ENCODE results near the gene SMAD5. TPM values are rescaled to one million over a fixed set of nuclear protein-coding genes. Genes with fewer than 3 reads are reported as not detected.

SMAD5 gene
- total and polyA plus RNA-seq, 2 donors (not counting 1 experiment from before 2014, with no cell fraction given), result 9.4 to 38.6 TPM

- no peak overlapping the region for H3K4me3 ChIP-seq (ENCODE audit: control extremely low read depth in 1 of 5, extremely low read depth in 1 of 5, insufficient read depth in 1 of 5, low read depth in 2 of 5, low read length in 4 of 5)
- H3K4me1 ChIP-seq (ENCODE audit: control insufficient read depth in 2 of 2, insufficient read depth in 2 of 2, low read length in 2 of 2), result no peaks in the 10 kb centered on the region
- Mint-ChIP-seq H3K27ac (no peak overlapping the region), H3K9me3 (ENCODE audit: insufficient read depth) (no peaks in the 10 kb centered on the region), H3K4me1 (no peaks in the 10 kb centered on the region), H3K27me3 (peaks cover 32% of the 10 kb centered on the region), H3K4me3 (no peak overlapping the region)
- no peaks in the 10 kb centered on the region for H3K36me3 ChIP-seq (replicated peaks in 1 of 2; ENCODE audit: control extremely low read depth in 1 of 2, control insufficient read depth in 1 of 2, extremely low read depth in 1 of 2, insufficient read depth in 2 of 2, low read length in 1 of 2)
- no peak overlapping the region for H2AFZ ChIP-seq (ENCODE audit: insufficient read depth, low read depth, low read length, poor library complexity, severe bottlenecking)
- POLR2A ChIA-PET, result no interaction called here
- TF ChIP-seq CTCF (IDR thresholded peaks at IDR 0.05), result no peak
- TF ChIP-seq EZH2 (IDR thresholded peaks at IDR 0.05; ENCODE audit: borderline replicate concordance, insufficient read depth, low read depth, low read length, poor library complexity, severe bottlenecking), result no peak
- peaks cover 0 to 11% (median 2%) of the 10 kb centered on the region in 4 experiments for H3K27me3 ChIP-seq (replicated peaks in 1 of 4; ENCODE audit: control extremely low read depth in 1 of 4, control insufficient read depth in 3 of 4, insufficient read depth in 4 of 4, low read length in 3 of 4)
- H3K9ac ChIP-seq (ENCODE audit: low read length), result no peak overlapping the region
- CTCF ChIA-PET, result interaction anchor here (1.0 to 5.3 kb wide), 3 partner anchors 33 to 324 kb away, joined by 3 to 21 read pairs (median 5); no protein-coding TSS in a partner anchor
- no peak for ATAC-seq (ENCODE audit: low read depth)
- no peak overlapping the region for H3K27ac ChIP-seq (ENCODE audit: low read length in 2 of 2)
- intact Hi-C loops (cut with micrococcal nuclease), result no loop called here
- no peaks in the 10 kb centered on the region for H4K20me1 ChIP-seq (ENCODE audit: control insufficient read depth, insufficient read depth, low read length, poor library complexity, severe bottlenecking)
- H3K9me3 ChIP-seq (ENCODE audit: control extremely low read depth in 1 of 3, control insufficient read depth in 2 of 3, insufficient read depth in 1 of 3, low read length in 2 of 3), result no peaks in the 10 kb centered on the region
- H3K79me2 ChIP-seq (ENCODE audit: control insufficient read depth, insufficient read depth, low read length), result no peaks in the 10 kb centered on the region
- 85% methylated on average over 4 of the region's 4 CpGs for WGBS (ENCODE audit: insufficient coverage)
- DNase-seq, result no peak
- H3K4me2 ChIP-seq (replicated peaks; ENCODE audit: low read depth, low read length, poor library complexity, severe bottlenecking), result no peak overlapping the region
Measured at GRCh38 chr5:136210259-136210658, 77.6 kb downstream of the SMAD5 start.

- no peak for DNase-seq
- Histone ChIP-seq H4K20me1 (ENCODE audit: control insufficient read depth, insufficient read depth, low read length, poor library complexity, severe bottlenecking) (no peaks in the 10 kb centered on the region), H3K9me3 (ENCODE audit: control extremely low read depth in 1 of 3, control insufficient read depth in 2 of 3, insufficient read depth in 1 of 3, low read length in 2 of 3) (no peaks in the 10 kb centered on the region), H3K9ac (ENCODE audit: low read length) (no peak overlapping the region), H3K27ac (ENCODE audit: low read length in 2 of 2) (no peak overlapping the region), H2AFZ (ENCODE audit: insufficient read depth, low read depth, low read length, poor library complexity, severe bottlenecking) (no peak overlapping the region), H3K4me3 (ENCODE audit: control extremely low read depth in 1 of 5, extremely low read depth in 1 of 5, insufficient read depth in 1 of 5, low read depth in 2 of 5, low read length in 4 of 5) (no peak overlapping the region), H3K36me3 (replicated peaks in 1 of 2; ENCODE audit: control extremely low read depth in 1 of 2, control insufficient read depth in 1 of 2, extremely low read depth in 1 of 2, insufficient read depth in 2 of 2, low read length in 1 of 2) (no peaks in the 10 kb centered on the region), H3K4me2 (replicated peaks; ENCODE audit: low read depth, low read length, poor library complexity, severe bottlenecking) (no peak overlapping the region), H3K4me1 (ENCODE audit: control insufficient read depth in 2 of 2, insufficient read depth in 2 of 2, low read length in 2 of 2) (no peaks in the 10 kb centered on the region), H3K79me2 (ENCODE audit: control insufficient read depth, insufficient read depth, low read length) (no peaks in the 10 kb centered on the region), H3K27me3 (replicated peaks in 1 of 4; ENCODE audit: control extremely low read depth in 1 of 4, control insufficient read depth in 3 of 4, insufficient read depth in 4 of 4, low read length in 3 of 4) (peaks cover 0 to 11% (median 2%) of the 10 kb centered on the region in 4 experiments)
- ATAC-seq (ENCODE audit: low read depth), result no peak
- POLR2A ChIA-PET, result no interaction called here
- 93% methylated on average over 5 of the region's 10 CpGs for WGBS (ENCODE audit: insufficient coverage)
- no peaks in the 10 kb centered on the region for H3K4me1 Mint-ChIP-seq
- peaks cover 32% of the 10 kb centered on the region for H3K27me3 Mint-ChIP-seq
- CTCF ChIA-PET, result interaction anchor here (0.9 to 5.3 kb wide), 16 partner anchors 14 to 749 kb away, joined by 3 to 23 read pairs (median 3); partner anchors contain the start of gene SMIM32
- H3K27ac Mint-ChIP-seq, result no peak overlapping the region
- H3K9me3 Mint-ChIP-seq (ENCODE audit: insufficient read depth), result no peaks in the 10 kb centered on the region
- intact Hi-C loops (cut with micrococcal nuclease), result loop anchor here (1.0 to 2.0 kb wide), 2 partner anchors 266 to 745 kb away; no protein-coding TSS in a partner anchor
- H3K4me3 Mint-ChIP-seq, result no peak overlapping the region
- no peak for TF ChIP-seq CTCF (IDR thresholded peaks at IDR 0.05)
- no peak for TF ChIP-seq EZH2 (IDR thresholded peaks at IDR 0.05; ENCODE audit: borderline replicate concordance, insufficient read depth, low read depth, low read length, poor library complexity, severe bottlenecking)
Measured at GRCh38 chr5:136211282-136212040, 78.8 kb downstream of the SMAD5 start.

All from B cell (primary cell).